GM23338 (cell line): ENCODE data around the gene PDP2.

Experiments used
- CTCF ChIP-seq, 2 experiments: fragments of 200-600 bp in 1 of 2; sonication (generic) in 1 of 2; conservative IDR thresholded peaks; 2 replicates each; pipeline versions ENCODE4 v1.5.1 to v1.6.1; 2016 to 2017; ENCODE audit warnings: antibody characterized with exemption in 2 of 2, low read depth in 2 of 2, mild to moderate bottlenecking in 2 of 2, moderate library complexity in 1 of 2
- EZH2 ChIP-seq: fragments of 200-600 bp; sonication (generic); IDR thresholded peaks from one replicate; pipeline ENCODE4 v1.8.0; 2017; ENCODE audit warnings: antibody characterized with exemption, mild to moderate bottlenecking, low read depth; ENCODE audit not compliant: unreplicated experiment
- REST ChIP-seq: IDR thresholded peaks from one replicate; pipeline ENCODE4 v1.6.1; 2018; ENCODE audit warnings: antibody characterized with exemption; ENCODE audit not compliant: unreplicated experiment

- TF ChIP-seq EZH2 (no peak), CTCF (conservative IDR thresholded peaks at IDR 0.05; ENCODE audit: low read depth in 2 of 2) (no peak), REST (no peak)
Measured at GRCh38 chr16:66899945-66900710, 19.8 kb downstream of the PDP2 start.
